Liver (tissue), 9 donors: ENCODE data around the gene LRRC8B. TPM values are rescaled to one million over a fixed set of nuclear protein-coding genes. Genes with fewer than 3 reads are reported as not detected.
A peak's percentile ranks its signal among the peaks of the same experiment; 100 is the strongest.

ENCODE experiments used
- DNase-seq: peaks from one replicate; pipeline ENCODE4 v3.0.0-alpha.2; 2017; ENCODE audit warnings: low spot score
- H3K27ac ChIP-seq, 2 donors: one replicate each; pipeline ENCODE4 v1.7.0; 2013; ENCODE audit warnings: inconsistent platforms in 2 of 2, low read length in 2 of 2, control low read depth in 1 of 2, low read depth in 1 of 2, mild to moderate bottlenecking in 1 of 2
- H3K27me3 ChIP-seq, 4 donors: one replicate each; pipeline versions ENCODE4 v1.6.1 to v1.7.0; 2013; ENCODE audit warnings: low read length in 3 of 4, inconsistent platforms in 1 of 4, mild to moderate bottlenecking in 1 of 4, moderate library complexity in 1 of 4; ENCODE audit not compliant: control insufficient read depth in 4 of 4, insufficient read depth in 4 of 4
- H3K36me3 ChIP-seq, 4 donors: one replicate each; pipeline versions ENCODE4 v1.6.1 to v1.7.0; 2013; ENCODE audit warnings: low read length in 3 of 4, mild to moderate bottlenecking in 3 of 4, low read depth in 1 of 4, moderate library complexity in 1 of 4; ENCODE audit not compliant: control insufficient read depth in 4 of 4, insufficient read depth in 3 of 4
- H3K4me1 ChIP-seq, 4 donors: one replicate each; pipeline versions ENCODE4 v1.6.1 to v1.7.0; 2013; ENCODE audit warnings: low read length in 3 of 4, mild to moderate bottlenecking in 3 of 4, moderate library complexity in 1 of 4; ENCODE audit not compliant: control insufficient read depth in 4 of 4, insufficient read depth in 4 of 4
- H3K4me3 ChIP-seq, 3 donors: one replicate each; pipeline versions ENCODE4 v1.6.1 to v1.7.0; 2013; ENCODE audit warnings: low read length in 3 of 3, control low read depth in 1 of 3, low read depth in 1 of 3, mild to moderate bottlenecking in 1 of 3
- H3K9ac ChIP-seq, 2 donors: one replicate each; pipeline ENCODE4 v1.7.0; 2013; ENCODE audit warnings: low read length in 2 of 2, mild to moderate bottlenecking in 2 of 2, moderate library complexity in 2 of 2, control low read depth in 1 of 2, low read depth in 1 of 2
- H3K9me3 ChIP-seq, 4 donors: one replicate each; pipeline versions ENCODE4 v1.6.1 to v1.7.0; 2013; ENCODE audit warnings: low read length in 3 of 4; ENCODE audit not compliant: control insufficient read depth in 4 of 4
- ATF3 ChIP-seq: IDR thresholded peaks from 2 replicates; pipeline ENCODE4 v1.6.1; 2016; ENCODE audit warnings: antibody characterized with exemption
- FOXA2 ChIP-seq: IDR thresholded peaks from 2 replicates; pipeline ENCODE4 v1.6.1; 2016; ENCODE audit warnings: antibody characterized with exemption
- GABPA ChIP-seq, 2 donors: IDR thresholded peaks in 1 of 2; conservative IDR thresholded peaks in 1 of 2; 2 replicates each; pipeline ENCODE4 v1.6.1; 2016; ENCODE audit warnings: antibody characterized with exemption in 2 of 2, mild to moderate bottlenecking in 1 of 2, moderate library complexity in 1 of 2
- HNF4A ChIP-seq, 2 donors: conservative IDR thresholded peaks; 2 replicates each; pipeline ENCODE4 v1.6.1; 2016; ENCODE audit warnings: antibody characterized with exemption in 2 of 2, mild to moderate bottlenecking in 2 of 2
- RAD21 ChIP-seq, 2 donors: IDR thresholded peaks; 2 replicates each; pipeline ENCODE4 v1.6.1; 2016; ENCODE audit warnings: antibody characterized with exemption in 2 of 2, mild to moderate bottlenecking in 2 of 2
- REST ChIP-seq: IDR thresholded peaks from 2 replicates; pipeline ENCODE4 v1.6.1; 2016; ENCODE audit warnings: antibody characterized with exemption, mild to moderate bottlenecking
- TAF1 ChIP-seq: conservative IDR thresholded peaks from 2 replicates; pipeline ENCODE4 v1.6.1; 2016; ENCODE audit warnings: antibody characterized with exemption, mild to moderate bottlenecking
- YY1 ChIP-seq: IDR thresholded peaks from 2 replicates; pipeline ENCODE4 v1.6.1; 2016; ENCODE audit warnings: antibody characterized with exemption, mild to moderate bottlenecking
- ZBTB33 ChIP-seq: IDR thresholded peaks from 2 replicates; pipeline ENCODE4 v1.6.1; 2016; ENCODE audit warnings: antibody characterized with exemption
- WGBS: extraction: QIAGEN DNeasy Blood & Tissue Kit; methylation state at CpG from one replicate; pipeline ENCODE4 v1.1.7; 2013; 5-methylcytosine and 5-hydroxymethylcytosine counted together
- polyA plus RNA-seq, 2 donors: library from polyadenylated mRNA; stranded (reverse) in 1 of 2; unstranded in 1 of 2; fragments of 200-250 nt in 1 of 2; fragments of >200 nt in 1 of 2; fragmentation: Nextera tagmentation in 1 of 2; extraction: Ambion mirVana in 1 of 2; gene quantifications; one replicate each; pipeline versions ENCODE4 v1.2.1 to v1.2.3, GENCODE V29; 2013 to 2015
- total RNA-seq, 2 donors: library from RNA; depleted of rRNA; stranded (reverse); fragments of >200 nt; gene quantifications; one replicate each; pipeline ENCODE4 v1.2.3, GENCODE V29; 2014
- donor health status: healthy.
- donor health status: healthy.
- donor health status: healthy.
- donor health status: healthy.
- donor health status: healthy.

LRRC8B gene
- total and polyA plus RNA-seq, 4 donors, result 1.2 to 4.3 (median 2.5) TPM

GRCh38 chr1:89584781-89585180 is 60.2 kb downstream of the LRRC8B start:
- 92% methylated on average over 3 of the region's 3 CpGs for WGBS
- Histone ChIP-seq H3K36me3 (peaks cover 0 to 8% (median 3%) of the 10 kb centered on the region in 4 donors), H3K9me3 (no peaks in the 10 kb centered on the region), H3K27me3 (no peaks in the 10 kb centered on the region), H3K9ac (no peak overlapping the region), H3K4me1 (no peaks in the 10 kb centered on the region), H3K4me3 (no peak overlapping the region), H3K27ac (no peak overlapping the region)
- DNase-seq, result no peak
- no peak for TF ChIP-seq ZBTB33
- TF ChIP-seq REST, result no peak
- no peak for TF ChIP-seq FOXA2
- TF ChIP-seq ATF3, result no peak
- no peak for TF ChIP-seq YY1
- TF ChIP-seq RAD21 (IDR thresholded peaks at IDR 0.05), result no peak
- no peak for TF ChIP-seq GABPA (IDR thresholded peaks at IDR 0.05 in 1 of 2, conservative IDR thresholded peaks at IDR 0.05 in 1 of 2)
- no peak for TF ChIP-seq TAF1

GRCh38 chr1:89587729-89588161 is 63.1 kb downstream of the LRRC8B start:
- no peaks in the 10 kb centered on the region for H3K27me3 ChIP-seq
- DNase-seq, result no peak
- WGBS, result 94% methylated on average over 4 of the region's 4 CpGs
- H3K4me1 ChIP-seq, result peaks cover 0 to 1% (median 0%) of the 10 kb centered on the region in 4 donors
- H3K4me3 ChIP-seq, result no peak overlapping the region
- H3K9ac ChIP-seq, result no peak overlapping the region
- peaks cover 0 to 5% (median 2%) of the 10 kb centered on the region in 4 donors for H3K36me3 ChIP-seq
- H3K9me3 ChIP-seq, result no peaks in the 10 kb centered on the region
- TF ChIP-seq HNF4A (conservative IDR thresholded peaks at IDR 0.05), result peak in 1 of 2 donors; percentile 19
- TF ChIP-seq REST, result no peak
- no peak overlapping the region for H3K27ac ChIP-seq
